Gastroesophageal sphincter (tissue), 4 donors: ENCODE measurements around the gene CTRL. TPM values are rescaled to one million over a fixed set of nuclear protein-coding genes. Genes with fewer than 3 reads are reported as not detected.

ENCODE experiments used
- ATAC-seq: fragments of 150-250 bp; one replicate; pipeline ENCODE4 v1.9.1; 2016; ENCODE audit warnings: mild to moderate bottlenecking, moderate library complexity
- H3K27ac ChIP-seq, 4 donors: fragments of 200-600 bp; sonication (generic) in 3 of 4; 1 replicate in 3 of 4; 2 replicates in 1 of 4; pipeline ENCODE4 v1.5.1; 2016 to 2019
- H3K27me3 ChIP-seq: fragments of 200-600 bp; sonication (generic); one replicate; pipeline ENCODE4 v1.5.1; 2019
- H3K36me3 ChIP-seq, 2 donors: fragments of 200-600 bp; sonication (generic); one replicate each; pipeline ENCODE4 v1.5.1; 2019; ENCODE audit warnings: control low read depth in 1 of 2
- H3K4me1 ChIP-seq, 3 donors: fragments of 200-600 bp; sonication (generic); 1 replicate in 2 of 3; 2 replicates in 1 of 3; pipeline ENCODE4 v1.5.1; 2016 to 2019; ENCODE audit warnings: control low read depth in 2 of 3
- H3K4me3 ChIP-seq, 2 donors: fragments of 200-600 bp; sonication (generic); one replicate each; pipeline ENCODE4 v1.5.1; 2019; ENCODE audit warnings: mild to moderate bottlenecking in 1 of 2, moderate library complexity in 1 of 2
- H3K9me3 ChIP-seq, 3 donors: fragments of 200-600 bp; sonication (generic); one replicate each; pipeline ENCODE4 v1.5.1; 2017 to 2019; ENCODE audit warnings: control low read depth in 2 of 3
- CTCF ChIP-seq, 4 experiments: fragments of 200-600 bp in 2 of 4; fragments of 450-650 bp in 2 of 4; sonication (generic) in 1 of 4; IDR thresholded peaks; one replicate each; pipeline ENCODE4 v1.5.1; 2017 to 2019; ENCODE audit warnings: antibody characterized with exemption in 4 of 4, mild to moderate bottlenecking in 2 of 4, moderate library complexity in 2 of 4
- EP300 ChIP-seq: sonication (generic); formaldehyde crosslinking; IDR thresholded peaks from one replicate; pipeline ENCODE4 v1.6.1; 2017; ENCODE audit warnings: antibody characterized with exemption, mild to moderate bottlenecking
- POLR2A ChIP-seq, 2 donors: fragments of 450-650 bp; IDR thresholded peaks; one replicate each; pipeline ENCODE4 v1.6.1; 2017; ENCODE audit warnings: antibody characterized with exemption in 2 of 2, mild to moderate bottlenecking in 2 of 2, moderate library complexity in 1 of 2
- POLR2AphosphoS5 ChIP-seq: sonication (generic); formaldehyde crosslinking; IDR thresholded peaks from one replicate; pipeline ENCODE4 v1.6.1; 2017; ENCODE audit warnings: antibody characterized with exemption
- WGBS, 2 donors: methylation state at CpG; one replicate each; pipeline ENCODE4 v1.1.5; 2018; ENCODE audit warnings: low coverage in 1 of 2; 5-methylcytosine and 5-hydroxymethylcytosine counted together
- total RNA-seq, 4 donors: library from RNA; depleted of rRNA; stranded (reverse); fragments of >200 nt; gene quantifications; one replicate each; pipeline ENCODE4 v1.1.0, GENCODE V29; 2016

CTRL gene
- total RNA-seq, 4 donors from 2014 or later = 1.2 to 5.0 TPM; not detected in 2

GRCh38 chr16:67907397-67908180, 24.1 kb downstream of the CTRL start:
- ATAC-seq = no peak
- H3K36me3 ChIP-seq = peaks cover 0 to 57% of the 10 kb centered on the region in 2 donors
- no peak overlapping the region for H3K27ac ChIP-seq
- no peak overlapping the region for H3K4me3 ChIP-seq
- no peaks in the 10 kb centered on the region for H3K27me3 ChIP-seq
- H3K4me1 ChIP-seq = peaks cover 0 to 9% (median 0%) of the 10 kb centered on the region in 3 donors
- WGBS, 2 donors = 98% methylated on average over 5 of the region's 11 CpGs; no CpG with 5 or more reads in 1 of the 2 donors
- H3K9me3 ChIP-seq = no peaks in the 10 kb centered on the region
- no peak for TF ChIP-seq POLR2A (IDR thresholded peaks at IDR 0.05)
- no peak for TF ChIP-seq EP300
- TF ChIP-seq POLR2AphosphoS5 = no peak
- no peak for TF ChIP-seq CTCF (IDR thresholded peaks at IDR 0.05)

- Histone ChIP-seq H3K36me3 (peaks cover 0 to 28% of the 10 kb centered on the region in 2 donors), H3K27ac (no peak overlapping the region), H3K27me3 (no peaks in the 10 kb centered on the region), H3K9me3 (no peaks in the 10 kb centered on the region), H3K4me3 (no peak overlapping the region), H3K4me1 (peaks cover 0 to 11% (median 3%) of the 10 kb centered on the region in 3 donors)
- ATAC-seq = no peak
- 70 to 90% methylated on average over 3 of the region's 4 CpGs for whole genome bisulfite sequencing, 2 donors
- TF ChIP-seq POLR2A (IDR thresholded peaks at IDR 0.05) = no peak
- no peak for TF ChIP-seq POLR2AphosphoS5
- no peak for TF ChIP-seq EP300
- no peak for TF ChIP-seq CTCF (IDR thresholded peaks at IDR 0.05)
Observed at GRCh38 chr16:67902831-67903230, 28.8 kb downstream of the CTRL start.

- H3K9me3 ChIP-seq = no peaks in the 10 kb centered on the region
- TF ChIP-seq CTCF (IDR thresholded peaks at IDR 0.05) (no peak), POLR2A (IDR thresholded peaks at IDR 0.05) (no peak), EP300 (no peak), POLR2AphosphoS5 (no peak)
Observed at GRCh38 chr16:67901734-67902133, 29.9 kb downstream of the CTRL start.

GRCh38 chr16:67897231-67897630, 34.4 kb downstream of the CTRL start:
- Histone ChIP-seq H3K36me3 (peaks cover 0 to 13% of the 10 kb centered on the region in 2 donors), H3K4me1 (peaks cover 7 to 61% (median 26%) of the 10 kb centered on the region in 3 donors), H3K27ac (peak overlapping the region in 3 of 4 donors; percentile 41 to 69 (median 53)), H3K27me3 (no peaks in the 10 kb centered on the region), H3K4me3 (no peak overlapping the region), H3K9me3 (no peaks in the 10 kb centered on the region)
- peak; percentile 41 for ATAC-seq
- WGBS, 2 donors = 60% methylated on average over 3 of the region's 3 CpGs; no CpG with 5 or more reads in 1 of the 2 donors
- TF ChIP-seq POLR2A (IDR thresholded peaks at IDR 0.05) (no peak), EP300 (no peak), POLR2AphosphoS5 (peak; percentile 22), CTCF (IDR thresholded peaks at IDR 0.05) (no peak)

More at GRCh38 chr16:67901734-67902133, 29.9 kb downstream of the CTRL start:
- peaks cover 0 to 22% (median 12%) of the 10 kb centered on the region in 3 donors for H3K4me1 ChIP-seq
- no peak overlapping the region for H3K4me3 ChIP-seq
- ATAC-seq = no peak
- 73 to 83% methylated on average over 1 to 3 of the region's 5 CpGs for WGBS, 2 donors
- H3K27ac ChIP-seq = no peak overlapping the region
- H3K27me3 ChIP-seq = no peaks in the 10 kb centered on the region
- H3K36me3 ChIP-seq = peaks cover 0 to 28% of the 10 kb centered on the region in 2 donors
